ENCODE results near the gene FOXA3. TPM values are rescaled to one million over a fixed set of nuclear protein-coding genes. Genes with fewer than 3 reads are reported as not detected.
A peak's percentile ranks its signal among the peaks of the same experiment; 100 is the strongest.

Gene FOXA3
- polyA plus RNA-seq, 1 experiment, result not detected

DNA sequence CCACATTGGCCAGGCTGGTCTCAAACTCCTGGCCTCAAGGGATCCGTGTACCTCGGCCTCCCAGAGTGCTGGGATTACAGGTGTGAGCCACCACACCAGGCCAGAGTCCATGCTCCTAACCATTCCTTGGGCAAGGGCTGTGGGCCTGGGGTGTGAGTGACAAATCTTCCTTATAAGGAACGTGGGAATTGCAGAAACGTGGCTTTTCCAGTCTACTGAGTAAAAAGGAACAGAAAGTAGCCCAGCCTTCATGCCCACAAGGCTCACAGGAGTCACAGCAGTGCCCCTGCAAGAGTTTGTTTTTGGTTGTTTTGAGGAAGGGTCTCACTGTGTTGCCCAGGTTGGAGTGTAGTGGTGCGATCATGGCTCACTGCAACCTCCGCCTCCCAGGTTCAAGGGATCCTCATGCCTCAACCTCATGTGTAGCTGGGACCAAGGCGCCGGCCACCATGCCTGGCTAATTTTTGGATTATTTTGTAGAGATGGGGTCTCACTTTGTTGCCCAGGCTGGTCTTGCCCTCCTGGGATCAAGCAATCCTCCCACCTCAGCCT is 33.2 kb downstream of the FOXA3 start:
- H3K4me3 ChIP-seq (ENCODE audit: low read depth, low read length), result no peak overlapping the region
- no peak for DNase-seq (ENCODE audit: low read depth)
- no peaks in the 10 kb centered on the region for H3K27me3 ChIP-seq (ENCODE audit: control insufficient read depth, insufficient read depth, low read length)
- CTCF ChIA-PET, result interaction anchor here (1.4 kb wide), 1 partner anchor 11 kb away, joined by 3 read pairs; the partner anchor contains the start of gene IRF2BP1
- peaks cover 10% of the 10 kb centered on the region for H3K36me3 ChIP-seq (ENCODE audit: control insufficient read depth, insufficient read depth, low read length)
- POLR2A ChIA-PET, result no interaction called here
- TF ChIP-seq, protein P1, sequence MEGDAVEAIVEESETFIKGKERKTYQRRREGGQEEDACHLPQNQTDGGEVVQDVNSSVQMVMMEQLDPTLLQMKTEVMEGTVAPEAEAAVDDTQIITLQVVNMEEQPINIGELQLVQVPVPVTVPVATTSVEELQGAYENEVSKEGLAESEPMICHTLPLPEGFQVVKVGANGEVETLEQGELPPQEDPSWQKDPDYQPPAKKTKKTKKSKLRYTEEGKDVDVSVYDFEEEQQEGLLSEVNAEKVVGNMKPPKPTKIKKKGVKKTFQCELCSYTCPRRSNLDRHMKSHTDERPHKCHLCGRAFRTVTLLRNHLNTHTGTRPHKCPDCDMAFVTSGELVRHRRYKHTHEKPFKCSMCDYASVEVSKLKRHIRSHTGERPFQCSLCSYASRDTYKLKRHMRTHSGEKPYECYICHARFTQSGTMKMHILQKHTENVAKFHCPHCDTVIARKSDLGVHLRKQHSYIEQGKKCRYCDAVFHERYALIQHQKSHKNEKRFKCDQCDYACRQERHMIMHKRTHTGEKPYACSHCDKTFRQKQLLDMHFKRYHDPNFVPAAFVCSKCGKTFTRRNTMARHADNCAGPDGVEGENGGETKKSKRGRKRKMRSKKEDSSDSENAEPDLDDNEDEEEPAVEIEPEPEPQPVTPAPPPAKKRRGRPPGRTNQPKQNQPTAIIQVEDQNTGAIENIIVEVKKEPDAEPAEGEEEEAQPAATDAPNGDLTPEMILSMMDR (IDR thresholded peaks at IDR 0.05; ENCODE audit: insufficient read depth, low read depth, low read length), result no peak

DNA sequence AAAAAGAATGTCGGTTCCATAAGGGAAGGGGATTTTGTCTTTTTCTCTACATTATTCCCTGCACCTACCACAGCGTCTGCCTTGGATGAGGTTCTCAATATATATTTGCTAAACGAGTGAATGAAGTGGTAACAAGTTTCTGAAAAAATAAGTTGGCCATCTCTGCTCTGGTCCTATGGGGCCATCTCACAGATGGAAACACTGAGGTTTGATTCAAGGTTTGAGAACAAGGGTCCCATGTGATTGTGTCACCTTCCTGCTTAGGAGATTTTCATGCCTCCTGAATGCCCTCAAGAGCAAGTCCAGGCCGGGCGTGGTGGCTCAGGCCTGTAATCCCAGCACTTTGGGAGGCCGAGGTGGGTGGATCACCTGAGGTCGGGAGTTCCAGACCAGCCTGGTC is 35.1 kb downstream of the FOXA3 start:
- ChIA-PET CTCF (no interaction called here), POLR2A (no interaction called here)
- DNase-seq (ENCODE audit: low read depth), result no peak
- H3K4me3 ChIP-seq (ENCODE audit: low read depth, low read length), result no peak overlapping the region
- TF ChIP-seq, protein P1 (IDR thresholded peaks at IDR 0.05; ENCODE audit: insufficient read depth, low read depth, low read length), result no peak
- no peaks in the 10 kb centered on the region for H3K27me3 ChIP-seq (ENCODE audit: control insufficient read depth, insufficient read depth, low read length)
- peaks cover 10% of the 10 kb centered on the region for H3K36me3 ChIP-seq (ENCODE audit: control insufficient read depth, insufficient read depth, low read length)

DNA sequence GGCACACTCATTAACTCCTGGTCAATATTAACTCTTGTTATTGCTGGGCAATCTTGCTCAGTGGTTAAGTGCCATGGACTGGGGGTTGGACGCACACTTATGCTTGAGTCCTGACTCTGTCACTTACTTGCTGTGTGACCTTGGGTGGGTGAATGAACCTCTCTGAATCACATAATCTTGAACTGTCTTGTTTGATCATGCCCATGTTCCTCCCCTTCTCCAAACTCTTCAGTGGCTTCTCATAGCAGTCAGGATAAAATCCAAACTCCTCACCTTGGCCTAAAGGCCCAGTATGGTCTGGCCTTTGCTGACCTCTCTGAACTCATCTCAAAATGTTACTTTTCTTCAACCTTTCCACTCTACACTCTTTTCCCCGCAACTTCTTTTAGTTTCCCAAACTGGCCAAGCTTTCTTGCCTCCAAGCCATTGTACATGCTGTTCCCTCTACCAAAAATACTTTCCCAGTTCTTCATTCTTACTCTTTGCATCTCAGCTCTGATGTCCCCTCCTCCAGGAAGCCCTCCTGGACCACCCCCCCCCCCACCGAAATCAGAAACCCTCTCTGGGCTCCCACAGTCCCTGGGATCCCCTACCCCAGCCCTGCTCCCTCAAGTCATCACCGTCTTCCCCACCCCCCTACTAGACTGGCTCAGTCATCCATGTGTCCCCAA is 35.9 kb downstream of the FOXA3 start:
- Histone ChIP-seq H3K4me3 (ENCODE audit: low read depth, low read length) (no peak overlapping the region), H3K36me3 (ENCODE audit: control insufficient read depth, insufficient read depth, low read length) (peaks cover 8% of the 10 kb centered on the region), H3K27me3 (ENCODE audit: control insufficient read depth, insufficient read depth, low read length) (0 out of 2 replicates have a peak, but pooled peaks cover under 1% of the 10 kb centered on the region)
- TF ChIP-seq, protein P1 (IDR thresholded peaks at IDR 0.05; ENCODE audit: insufficient read depth, low read depth, low read length), result no peak
- DNase-seq (ENCODE audit: low read depth), result no peak
- CTCF ChIA-PET, result no interaction called here
- POLR2A ChIA-PET, result no interaction called here

DNA sequence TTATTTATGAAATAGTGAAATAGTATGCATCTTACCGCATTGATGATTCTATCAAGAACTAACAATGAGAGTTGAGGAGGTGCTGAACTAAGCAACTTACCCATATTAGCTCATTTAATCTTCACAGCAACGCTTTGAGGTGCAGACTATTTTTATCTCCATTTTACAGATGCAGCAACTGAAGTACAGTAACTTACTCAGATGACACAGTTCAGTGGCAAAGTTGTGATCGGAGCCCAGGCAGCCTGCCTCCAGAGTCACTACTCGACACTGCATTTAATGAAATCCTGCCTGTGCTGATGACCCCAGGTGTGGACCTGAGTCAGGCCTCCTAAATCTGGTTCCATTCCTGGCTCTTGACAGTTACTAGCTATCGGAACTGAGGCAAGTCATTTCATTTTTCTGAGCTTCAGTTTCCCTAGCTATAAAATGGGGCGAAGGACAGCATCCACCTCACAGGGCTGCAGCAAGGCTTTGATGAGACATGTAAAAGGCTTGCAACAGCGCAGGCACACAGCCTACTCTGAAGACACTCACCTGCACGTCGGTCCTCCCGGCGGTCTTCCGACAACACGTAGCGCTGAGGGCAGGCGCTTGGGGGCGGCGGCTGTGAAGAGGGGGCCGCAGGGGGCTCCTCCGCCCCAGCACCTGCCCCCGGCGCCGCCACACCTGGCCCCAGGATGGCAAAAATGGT is 36.8 kb downstream of the FOXA3 start:
- TF ChIP-seq, protein P1 (IDR thresholded peaks at IDR 0.05; ENCODE audit: insufficient read depth, low read depth, low read length), result no peak
- peak overlapping the region; percentile 61 for H3K4me3 ChIP-seq (ENCODE audit: low read depth, low read length)
- H3K27me3 ChIP-seq (ENCODE audit: control insufficient read depth, insufficient read depth, low read length), result 0 out of 2 replicates have a peak, but pooled peaks cover 1% of the 10 kb centered on the region
- POLR2A ChIA-PET, result no interaction called here
- H3K36me3 ChIP-seq (ENCODE audit: control insufficient read depth, insufficient read depth, low read length), result peaks cover 3% of the 10 kb centered on the region
- CTCF ChIA-PET, result interaction anchor here (0.5 to 1.5 kb wide), 2 partner anchors 18 to 263 kb away, joined by 3 to 5 read pairs; no protein-coding TSS in a partner anchor
- no peak for DNase-seq (ENCODE audit: low read depth)

DNA sequence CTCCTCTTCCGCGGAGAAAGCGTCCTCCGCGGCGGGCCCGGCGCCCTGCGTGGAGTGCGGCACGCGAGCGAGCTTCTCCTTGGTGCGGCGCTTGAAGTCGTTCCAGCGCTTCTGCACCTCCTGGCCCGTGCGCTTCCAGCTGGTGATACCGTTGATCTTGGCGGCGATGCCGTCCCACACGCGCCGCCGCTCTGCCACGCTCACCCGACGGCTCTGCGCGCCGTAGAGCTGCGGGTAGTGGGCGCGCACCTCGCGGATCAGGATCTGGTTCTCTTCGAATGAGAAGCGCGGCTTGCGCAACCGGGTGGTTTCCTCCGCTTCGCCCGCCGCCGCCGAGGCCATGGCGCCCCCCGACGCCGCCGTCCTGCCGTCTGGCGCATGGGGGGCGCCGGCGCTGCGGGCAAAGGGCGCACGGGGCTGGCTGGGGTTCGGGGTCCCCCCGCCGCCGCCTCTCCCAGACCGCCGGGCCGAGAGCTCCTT is 37.3 kb downstream of the FOXA3 start:
- no peak for DNase-seq (ENCODE audit: low read depth)
- ChIA-PET POLR2A (no interaction called here), CTCF (interaction anchor here (0.5 to 1.5 kb wide), 4 partner anchors 19 to 264 kb away, joined by 3 to 5 read pairs (median 3); partner anchors contain the start of gene SIX5)
- 0 out of 2 replicates have a peak, but pooled peaks cover 1% of the 10 kb centered on the region for H3K27me3 ChIP-seq (ENCODE audit: control insufficient read depth, insufficient read depth, low read length)
- H3K4me3 ChIP-seq (ENCODE audit: low read depth, low read length), result peak overlapping the region; percentile 61
- peaks cover 3% of the 10 kb centered on the region for H3K36me3 ChIP-seq (ENCODE audit: control insufficient read depth, insufficient read depth, low read length)
- TF ChIP-seq, protein P1 (IDR thresholded peaks at IDR 0.05; ENCODE audit: insufficient read depth, low read depth, low read length), result no peak

Data from BJ (cell line).